HepG2 (cell line): ENCODE measurements around the gene LRP5. TPM values are rescaled to one million over a fixed set of nuclear protein-coding genes. Genes with fewer than 3 reads are reported as not detected.

Source experiments
- ATAC-seq: fragments of 200-7000 bp; cut with Tn5 transposase; 3 replicates; pipeline ENCODE4 v1.9.1; 2020; ENCODE audit warnings: mild to moderate bottlenecking, moderate library complexity
- BruUV-seq: library from RNA; stranded (reverse); fragments of 400-500 nt; replicated peaks from 2 replicates; lab custom pipeline; 2021; lab: Mats Ljungman, UMichigan
- CTCF ChIA-PET: fragments of 300-600 bp; formaldehyde crosslinking; extraction: SDS; loops from one replicate; lab custom pipeline; 2021; ENCODE audit warnings: low total read pairs, inconsistent platforms, low intra/inter-chr PET ratio; lab: Yijun Ruan, JAX
- POLR2A ChIA-PET: fragments of 350-600 bp; sonication (Branson Sonifier 250); formaldehyde crosslinking; loops from one replicate; lab custom pipeline; 2020; ENCODE audit warnings: antibody characterized with exemption, inconsistent platforms; lab: Yijun Ruan, JAX
- DNase-seq: peaks from one replicate; pipeline ENCODE4 v3.0.0-alpha.2; 2015; ENCODE audit warnings: low spot score
- FAIRE-seq: peaks from 3 replicates; lab custom pipeline; 2011; peaks lifted over from hg19 to GRCh38; lab: Jason Lieb, UNC
- H2AFZ ChIP-seq: one replicate; pipeline ENCODE4 v1.6.1; 2011; ENCODE audit warnings: low read length, inconsistent platforms
- H3K27ac ChIP-seq: fragments of 300-600 bp; 3 replicates; pipeline ENCODE4 v1.8.0; 2011; ENCODE audit warnings: mixed run types, mild to moderate bottlenecking, mixed read lengths, low read length, inconsistent platforms; ENCODE audit not compliant: insufficient read depth; ENCODE audit errors: extremely low read length
- H3K27me3 ChIP-seq, 2 experiments: fragments of 200-600 bp in 1 of 2; 2 replicates in 1 of 2; 3 replicates in 1 of 2; pipeline versions ENCODE4 v1.6.0 to v1.8.0; 2011; ENCODE audit warnings: low read length in 2 of 2, mild to moderate bottlenecking in 2 of 2, moderate library complexity in 2 of 2, inconsistent platforms in 1 of 2; ENCODE audit not compliant: insufficient read depth in 2 of 2, control insufficient read depth in 1 of 2
- H3K36me3 ChIP-seq, 2 experiments: fragments of 200-600 bp in 1 of 2; replicated peaks in 1 of 2; 2 replicates in 1 of 2; 3 replicates in 1 of 2; pipeline versions ENCODE4 v1.5.1 to v1.8.0; 2011; ENCODE audit warnings: low read length in 2 of 2, inconsistent platforms in 1 of 2; ENCODE audit not compliant: insufficient read depth in 2 of 2, control insufficient read depth in 1 of 2
- H3K4me1 ChIP-seq: 2 replicates; pipeline ENCODE4 v1.5.1; 2012; ENCODE audit warnings: low read length, inconsistent platforms; ENCODE audit not compliant: insufficient read depth
- H3K4me2 ChIP-seq: 2 replicates; pipeline ENCODE4 v1.6.0; 2011; ENCODE audit warnings: low read depth, low read length, inconsistent platforms
- H3K4me3 ChIP-seq, 3 experiments: fragments of 200-600 bp in 1 of 3; sonication (generic), shearing (Covaris generic) in 1 of 3; replicated peaks in 1 of 3; 2 replicates each; pipeline ENCODE4 v1.5.1; 2011 to 2016; ENCODE audit warnings: low read length in 3 of 3, inconsistent platforms in 2 of 3, low read depth in 2 of 3, mild to moderate bottlenecking in 2 of 3, control low read depth in 1 of 3, mixed read lengths in 1 of 3; ENCODE audit not compliant: insufficient read depth in 1 of 3
- H3K79me2 ChIP-seq: one replicate; pipeline ENCODE4 v1.6.1; 2011; ENCODE audit warnings: low read length, inconsistent platforms; ENCODE audit not compliant: insufficient read depth
- H3K9ac ChIP-seq: 2 replicates; pipeline ENCODE4 v1.6.0; 2011; ENCODE audit warnings: mild to moderate bottlenecking, low read depth, low read length, inconsistent platforms; ENCODE audit not compliant: insufficient read depth
- H3K9me3 ChIP-seq: 2 replicates; pipeline ENCODE4 v1.5.1; 2012; ENCODE audit warnings: mild to moderate bottlenecking, low read length
- H4K20me1 ChIP-seq: 2 replicates; pipeline ENCODE4 v1.6.0; 2011; ENCODE audit warnings: inconsistent platforms, mild to moderate bottlenecking, low read length, moderate library complexity; ENCODE audit not compliant: insufficient read depth
- ATF7-NPFF ChIP-seq: sonication (generic); formaldehyde crosslinking; IDR thresholded peaks from 2 replicates; pipeline ENCODE4 v1.8.1; 2023; ENCODE audit warnings: mild to moderate bottlenecking, low read depth, missing genetic modification reagents, moderate library complexity
- CBX5 ChIP-seq: sonication (generic); formaldehyde crosslinking; IDR thresholded peaks from 2 replicates; pipeline ENCODE4 v1.4.0; 2020; ENCODE audit warnings: missing genetic modification reagents, borderline replicate concordance
- HNRNPUL1 ChIP-seq: fragments of 200-400 bp; formaldehyde crosslinking; IDR thresholded peaks from 2 replicates; pipeline ENCODE4 v1.6.1; 2017; ENCODE audit warnings: low read depth, mild to moderate bottlenecking, low read length, moderate library complexity
- HOXA9 ChIP-seq: sonication (generic); formaldehyde crosslinking; IDR thresholded peaks from 2 replicates; pipeline ENCODE4 v1.8.1; 2022; ENCODE audit warnings: missing genetic modification reagents, mild to moderate bottlenecking, moderate library complexity, borderline replicate concordance
- KMT2B ChIP-seq: IDR thresholded peaks from 2 replicates; pipeline ENCODE4 v1.6.1; 2016; ENCODE audit warnings: missing genetic modification reagents, missing compliant biosample characterization
- MAZ ChIP-seq, 2 experiments: sonication (generic) in 1 of 2; formaldehyde crosslinking in 1 of 2; IDR thresholded peaks; 2 replicates each; pipeline versions ENCODE4 v1.5.0 to v1.6.1; 2012 to 2020; ENCODE audit warnings: low read depth in 2 of 2, mild to moderate bottlenecking in 2 of 2, borderline replicate concordance in 1 of 2, improper control_type of control experiment in 1 of 2, low read length in 1 of 2, missing genetic modification reagents in 1 of 2, moderate library complexity in 1 of 2
- STAG1 ChIP-seq: sonication (generic); formaldehyde crosslinking; IDR thresholded peaks from 2 replicates; pipeline ENCODE4 v1.4.0; 2020; ENCODE audit warnings: missing genetic modification reagents
- TBP ChIP-seq: sonication (generic); formaldehyde crosslinking; IDR thresholded peaks from 2 replicates; pipeline ENCODE4 v1.5.0; 2020; ENCODE audit warnings: missing genetic modification reagents
- ZKSCAN5 ChIP-seq: sonication (generic); formaldehyde crosslinking; IDR thresholded peaks from 2 replicates; pipeline ENCODE4 v1.5.1; 2020; ENCODE audit warnings: mild to moderate bottlenecking, missing genetic modification reagents
- ZNF331 ChIP-seq: sonication (generic); formaldehyde crosslinking; IDR thresholded peaks from 2 replicates; pipeline ENCODE4 v1.4.0; 2020; ENCODE audit warnings: missing genetic modification reagents
- ZNF446 ChIP-seq: sonication (generic); formaldehyde crosslinking; IDR thresholded peaks from 2 replicates; pipeline ENCODE4 v1.5.0; 2020; ENCODE audit warnings: mild to moderate bottlenecking, missing genetic modification reagents
- ZNF644 ChIP-seq: IDR thresholded peaks from 2 replicates; pipeline ENCODE4 v1.6.1; 2016; ENCODE audit warnings: low read depth
- WGBS: methylation state at CpG from one replicate; pipeline ENCODE4 v1.1.6; 2017; ENCODE audit warnings: low lambda C conversion rate; 5-methylcytosine and 5-hydroxymethylcytosine counted together
- in situ Hi-C: cut with HindIII; loops from 2 replicates; pipeline ENCODE4 v1.10.0; 2017; ENCODE audit warnings: low pct_unique_long_range_greater_than_20kb; ENCODE audit not compliant: extremely low pct_ligation_motif_present
- intact Hi-C: fragments of 100-400 bp; cut with micrococcal nuclease; formaldehyde crosslinking; loops from one replicate; pipeline ENCODE4 v1.10.0; 2022; ENCODE audit not compliant: unreplicated experiment
- polyA plus RNA-seq, 8 experiments: library from polyadenylated mRNA; depleted of rRNA in 3 of 8; stranded (reverse) in 7 of 8; unstranded in 1 of 8; fragments of >200 nt; fragmentation: Illumina TruSeq in 4 of 8; extraction: Trizol in 4 of 8; gene quantifications; 2 replicates each; pipeline versions ENCODE4 v1.2.1 to v1.2.3, GENCODE V29; 2011 to 2016; ENCODE audit warnings: low read depth in 4 of 8, missing spikeins in 1 of 8, mixed read lengths in 1 of 8; ENCODE audit not compliant: insufficient read depth in 1 of 8
- total RNA-seq, 5 experiments: library from RNA; depleted of rRNA; stranded (reverse); fragments of >200 nt; fragmentation: Illumina TruSeq; extraction: Trizol; gene quantifications; 2 replicates each; pipeline ENCODE4 v1.2.3, GENCODE V29; 2016; ENCODE audit warnings: low read depth in 1 of 5
- TF ChIP-seq, protein P1 (sequence below): sonication (generic); formaldehyde crosslinking; IDR thresholded peaks from 2 replicates; pipeline ENCODE4 v1.4.0; 2020; ENCODE audit warnings: missing genetic modification reagents
- TF ChIP-seq, protein P2 (sequence below): sonication (generic); formaldehyde crosslinking; IDR thresholded peaks from 2 replicates; pipeline ENCODE4 v1.4.0; 2020; ENCODE audit warnings: missing genetic modification reagents
- TF ChIP-seq, protein P3 (sequence below): sonication (generic); formaldehyde crosslinking; IDR thresholded peaks from 2 replicates; pipeline ENCODE4 v1.5.1; 2020; ENCODE audit warnings: mild to moderate bottlenecking, moderate library complexity, missing genetic modification reagents

LRP5 gene
- total and polyA plus RNA-seq, 2 of the 13 experiments (the other 11 are each of a cell fraction or from before 2014, with no cell fraction given): 40.4 to 64.0 TPM

DNA sequence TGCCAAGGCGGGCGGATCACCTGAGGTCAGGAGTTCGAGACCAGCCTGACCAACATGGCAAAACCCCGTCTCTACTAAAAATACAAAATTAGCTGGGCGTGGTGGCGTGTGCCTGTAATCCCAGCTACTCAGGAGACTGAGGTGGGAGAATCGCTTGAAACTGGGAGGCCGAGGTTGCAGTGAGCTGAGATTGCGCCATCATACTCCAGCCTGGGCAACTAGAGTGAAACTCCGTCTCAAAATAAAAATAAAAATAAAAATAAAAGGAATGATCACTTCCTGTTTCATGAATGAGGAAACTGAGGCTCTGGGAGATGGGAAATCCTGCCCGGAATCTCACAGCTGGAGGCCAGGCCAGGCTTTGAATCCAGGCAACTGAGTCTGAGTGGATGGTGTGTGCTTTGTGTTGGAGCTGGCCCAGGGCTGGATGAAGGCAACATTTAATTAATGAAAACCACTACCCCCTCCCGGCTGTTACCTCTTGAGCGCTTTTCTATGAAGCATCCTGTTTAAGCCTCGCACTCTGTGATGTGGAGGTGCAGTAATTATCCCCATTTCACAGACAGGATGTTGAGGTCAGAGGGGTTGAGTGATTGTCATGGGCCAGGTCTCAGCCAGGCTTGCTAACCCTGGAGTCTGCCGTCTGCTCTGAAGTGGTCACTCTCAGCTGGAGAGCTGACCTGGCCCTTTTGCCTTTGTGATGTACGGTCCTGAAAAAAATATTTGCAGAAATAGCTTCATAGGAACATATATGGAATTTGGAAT is 27.8 kb downstream of the LRP5 start (continued):
- TF ChIP-seq HNRNPUL1 (no peak), MAZ (IDR thresholded peaks at IDR 0.05; ENCODE audit: borderline replicate concordance, low read depth, low read length) (no peak), MAZ (CRISPR knock-in tag; IDR thresholded peaks at IDR 0.05; ENCODE audit: low read depth) (no peak), ZKSCAN5 (CRISPR knock-in tag) (no peak), ZNF331 (no peak), ZNF446 (CRISPR knock-in tag) (no peak), ATF7-NPFF (no peak), KMT2B (no peak)
- TF ChIP-seq, protein P1, sequence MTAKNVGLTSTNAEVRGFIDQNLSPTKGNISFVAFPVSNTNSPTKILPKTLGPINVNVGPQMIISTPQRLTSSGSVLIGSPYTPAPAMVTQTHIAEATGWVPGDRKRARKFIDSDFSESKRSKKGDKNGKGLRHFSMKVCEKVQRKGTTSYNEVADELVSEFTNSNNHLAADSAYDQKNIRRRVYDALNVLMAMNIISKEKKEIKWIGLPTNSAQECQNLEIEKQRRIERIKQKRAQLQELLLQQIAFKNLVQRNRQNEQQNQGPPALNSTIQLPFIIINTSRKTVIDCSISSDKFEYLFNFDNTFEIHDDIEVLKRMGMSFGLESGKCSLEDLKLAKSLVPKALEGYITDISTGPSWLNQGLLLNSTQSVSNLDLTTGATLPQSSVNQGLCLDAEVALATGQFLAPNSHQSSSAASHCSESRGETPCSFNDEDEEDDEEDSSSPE (CRISPR knock-in tag): no peak
- TF ChIP-seq, all 625 proteins: peak for 5

DNA sequence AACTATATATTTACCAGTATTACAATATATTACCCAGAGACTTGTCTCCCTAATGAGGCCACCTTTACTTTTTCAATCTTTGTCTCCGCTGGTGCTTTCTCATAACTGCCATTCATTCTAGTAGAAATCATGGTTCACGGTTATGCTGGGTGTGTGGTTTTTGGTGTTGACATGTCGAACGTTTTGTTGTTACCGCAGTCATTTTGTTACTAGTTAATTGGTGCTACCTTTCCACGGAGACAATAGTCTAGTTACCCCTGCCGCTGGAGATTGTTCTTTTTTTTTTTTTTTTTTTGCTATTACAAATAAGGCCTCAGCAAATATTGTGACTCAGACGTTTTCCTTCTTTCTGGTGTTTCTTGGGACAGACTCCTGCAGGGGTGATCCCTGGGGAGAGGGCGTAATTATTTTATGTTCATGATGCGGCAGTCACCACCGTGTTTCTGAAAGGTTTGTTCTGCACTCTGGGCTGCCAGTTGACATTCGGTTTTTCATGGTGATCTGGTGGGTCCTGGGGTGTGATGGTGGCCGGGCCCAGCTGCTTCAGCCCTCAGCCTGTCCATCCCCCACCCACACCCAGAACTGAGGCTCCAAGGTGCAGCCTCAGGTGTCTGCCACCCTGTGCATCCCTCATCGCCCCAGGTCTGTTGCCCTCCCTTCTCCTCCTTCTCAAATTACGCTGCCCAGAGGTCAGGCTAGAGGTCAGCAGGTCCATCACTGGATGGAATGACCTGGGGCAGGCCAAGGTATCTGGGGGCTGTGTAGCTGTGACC is 28.6 kb downstream of the LRP5 start:
- ATAC-seq (no peak), DNase-seq (no peak), FAIRE-seq (no peak)
- Histone ChIP-seq H3K36me3 (peaks cover 6 to 14% of the 10 kb centered on the region in 2 experiments; a peak in 4 of 5 replicates), H2AFZ (no peak overlapping the region), H3K9me3 (no peaks in the 10 kb centered on the region), H3K9ac (no peak overlapping the region), H3K27ac (no peak overlapping the region), H3K27me3 (no peaks in the 10 kb centered on the region), H3K4me2 (peak overlapping the region; percentile 29; the same call in 1 of the 2 replicates), H3K4me1 (peaks cover 97% of the 10 kb centered on the region), H4K20me1 (peaks cover 76% of the 10 kb centered on the region), H3K4me3 (no peak overlapping the region; a peak in 1 of 6 replicates), H3K79me2 (peaks cover 97% of the 10 kb centered on the region)
- WGBS: 56% methylated on average over 15 of the region's 15 CpGs
- ChIA-PET POLR2A (interaction anchor here (0.8 kb wide), 1 partner anchor 43 kb away, joined by 3 read pairs; no protein-coding TSS in a partner anchor), CTCF (no interaction called here)
- in situ Hi-C loops (no loop called here), intact Hi-C loops (no loop called here)
- no TSS peak for BruUV-seq
- TF ChIP-seq, protein P2, sequence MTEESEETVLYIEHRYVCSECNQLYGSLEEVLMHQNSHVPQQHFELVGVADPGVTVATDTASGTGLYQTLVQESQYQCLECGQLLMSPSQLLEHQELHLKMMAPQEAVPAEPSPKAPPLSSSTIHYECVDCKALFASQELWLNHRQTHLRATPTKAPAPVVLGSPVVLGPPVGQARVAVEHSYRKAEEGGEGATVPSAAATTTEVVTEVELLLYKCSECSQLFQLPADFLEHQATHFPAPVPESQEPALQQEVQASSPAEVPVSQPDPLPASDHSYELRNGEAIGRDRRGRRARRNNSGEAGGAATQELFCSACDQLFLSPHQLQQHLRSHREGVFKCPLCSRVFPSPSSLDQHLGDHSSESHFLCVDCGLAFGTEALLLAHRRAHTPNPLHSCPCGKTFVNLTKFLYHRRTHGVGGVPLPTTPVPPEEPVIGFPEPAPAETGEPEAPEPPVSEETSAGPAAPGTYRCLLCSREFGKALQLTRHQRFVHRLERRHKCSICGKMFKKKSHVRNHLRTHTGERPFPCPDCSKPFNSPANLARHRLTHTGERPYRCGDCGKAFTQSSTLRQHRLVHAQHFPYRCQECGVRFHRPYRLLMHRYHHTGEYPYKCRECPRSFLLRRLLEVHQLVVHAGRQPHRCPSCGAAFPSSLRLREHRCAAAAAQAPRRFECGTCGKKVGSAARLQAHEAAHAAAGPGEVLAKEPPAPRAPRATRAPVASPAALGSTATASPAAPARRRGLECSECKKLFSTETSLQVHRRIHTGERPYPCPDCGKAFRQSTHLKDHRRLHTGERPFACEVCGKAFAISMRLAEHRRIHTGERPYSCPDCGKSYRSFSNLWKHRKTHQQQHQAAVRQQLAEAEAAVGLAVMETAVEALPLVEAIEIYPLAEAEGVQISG: no peak
- no peak for TF ChIP-seq ZNF644 (CRISPR knock-in tag)
- TF ChIP-seq STAG1: no peak
- no peak for TF ChIP-seq TBP (CRISPR knock-in tag)
- no peak for TF ChIP-seq CBX5 (CRISPR knock-in tag)
- TF ChIP-seq, protein P3, sequence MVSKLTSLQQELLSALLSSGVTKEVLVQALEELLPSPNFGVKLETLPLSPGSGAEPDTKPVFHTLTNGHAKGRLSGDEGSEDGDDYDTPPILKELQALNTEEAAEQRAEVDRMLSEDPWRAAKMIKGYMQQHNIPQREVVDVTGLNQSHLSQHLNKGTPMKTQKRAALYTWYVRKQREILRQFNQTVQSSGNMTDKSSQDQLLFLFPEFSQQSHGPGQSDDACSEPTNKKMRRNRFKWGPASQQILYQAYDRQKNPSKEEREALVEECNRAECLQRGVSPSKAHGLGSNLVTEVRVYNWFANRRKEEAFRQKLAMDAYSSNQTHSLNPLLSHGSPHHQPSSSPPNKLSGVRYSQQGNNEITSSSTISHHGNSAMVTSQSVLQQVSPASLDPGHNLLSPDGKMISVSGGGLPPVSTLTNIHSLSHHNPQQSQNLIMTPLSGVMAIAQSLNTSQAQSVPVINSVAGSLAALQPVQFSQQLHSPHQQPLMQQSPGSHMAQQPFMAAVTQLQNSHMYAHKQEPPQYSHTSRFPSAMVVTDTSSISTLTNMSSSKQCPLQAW: no peak
- TF ChIP-seq HOXA9: no peak
